SK-N-MC (cell line): Measurements from ENCODE around the gene PIGQ.

Experiments used
- DNase-seq: peaks from one replicate; pipeline ENCODE4 v3.0.0-alpha.2; 2011; ENCODE audit warnings: low read depth, low spot score
- H3K27ac ChIP-seq: fragments of 200-600 bp; sonication (generic); 2 replicates; pipeline ENCODE4 v1.5.1; 2016; ENCODE audit warnings: mixed run types
- H3K36me3 ChIP-seq: fragments of 200-600 bp; sonication (generic); 2 replicates; pipeline ENCODE4 v1.6.1; 2017; ENCODE audit warnings: antibody characterized with exemption, low read length, mixed read lengths; ENCODE audit not compliant: insufficient read depth
- H3K4me3 ChIP-seq: fragments of 200-600 bp; sonication (generic); 2 replicates; pipeline ENCODE4 v1.5.1; 2016
- H3K9ac ChIP-seq: fragments of 200-600 bp; sonication (generic); 2 replicates; pipeline ENCODE4 v1.8.0; 2017; ENCODE audit warnings: mixed run types, mixed read lengths; ENCODE audit not compliant: insufficient read length
- H3K9me3 ChIP-seq: fragments of 200-600 bp; sonication (generic); 2 replicates; pipeline ENCODE4 v1.6.1; 2017; ENCODE audit warnings: low read depth, mild to moderate bottlenecking, antibody characterized with exemption, low read length, moderate library complexity, mixed read lengths
- EZH2 ChIP-seq: fragments of 200-600 bp; sonication (generic); IDR thresholded peaks from one replicate; pipeline ENCODE4 v1.6.1; 2017; ENCODE audit warnings: antibody characterized with exemption
- FOXP2 ChIP-seq: optimal IDR thresholded peaks from 2 replicates; pipeline ENCODE3; 2011; ENCODE audit warnings: mild to moderate bottlenecking, moderate library complexity; ENCODE audit not compliant: insufficient read depth; ENCODE audit errors: extremely low read length, control extremely low read depth
- POLR2AphosphoS5 ChIP-seq: IDR thresholded peaks from 2 replicates; pipeline ENCODE4 v1.6.1; 2012; ENCODE audit warnings: mild to moderate bottlenecking, low read depth, low read length, borderline replicate concordance

PIGQ gene

DNA sequence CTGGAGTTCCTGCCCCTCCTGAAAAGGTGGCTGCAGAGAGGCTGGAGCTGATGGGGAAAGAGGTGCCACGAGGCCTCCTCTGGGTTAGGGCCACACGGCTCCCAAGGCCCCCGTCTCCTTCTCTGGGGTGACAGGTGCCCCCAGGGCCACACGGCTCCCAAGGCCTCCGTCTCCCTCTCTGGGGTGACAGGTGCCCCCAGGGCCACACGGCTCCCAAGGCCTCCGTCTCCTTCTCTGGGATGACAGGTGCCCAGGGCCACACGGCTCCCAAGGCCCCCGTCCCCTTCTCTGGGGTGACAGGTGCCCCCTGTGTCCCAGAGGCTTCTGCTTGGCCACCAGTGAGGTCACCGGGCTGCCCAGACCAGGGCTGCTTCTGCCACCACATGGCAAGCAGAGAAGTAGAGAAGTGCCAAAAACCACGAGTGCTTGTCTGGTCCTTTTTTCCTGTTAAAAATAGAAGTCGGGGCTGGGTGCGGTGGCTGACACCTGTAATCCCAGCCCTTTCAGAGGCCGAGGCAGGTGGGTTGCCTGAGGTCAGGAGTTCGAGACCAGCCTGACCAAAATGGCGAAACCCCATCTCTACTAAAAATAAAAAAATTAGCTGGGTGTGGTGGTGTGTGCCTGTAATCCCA lies 38.2 kb upstream of the PIGQ start:
- no peaks in the 10 kb centered on the region; the same call in 1 of the 2 replicates for H3K36me3 ChIP-seq
- no peak for TF ChIP-seq POLR2AphosphoS5
- TF ChIP-seq FOXP2: no peak
- no peak for TF ChIP-seq EZH2
- H3K27ac ChIP-seq: no peak overlapping the region
- no peak for DNase-seq
- no peaks in the 10 kb centered on the region for H3K9me3 ChIP-seq
- no peak overlapping the region for H3K9ac ChIP-seq
- no peak overlapping the region for H3K4me3 ChIP-seq

DNA sequence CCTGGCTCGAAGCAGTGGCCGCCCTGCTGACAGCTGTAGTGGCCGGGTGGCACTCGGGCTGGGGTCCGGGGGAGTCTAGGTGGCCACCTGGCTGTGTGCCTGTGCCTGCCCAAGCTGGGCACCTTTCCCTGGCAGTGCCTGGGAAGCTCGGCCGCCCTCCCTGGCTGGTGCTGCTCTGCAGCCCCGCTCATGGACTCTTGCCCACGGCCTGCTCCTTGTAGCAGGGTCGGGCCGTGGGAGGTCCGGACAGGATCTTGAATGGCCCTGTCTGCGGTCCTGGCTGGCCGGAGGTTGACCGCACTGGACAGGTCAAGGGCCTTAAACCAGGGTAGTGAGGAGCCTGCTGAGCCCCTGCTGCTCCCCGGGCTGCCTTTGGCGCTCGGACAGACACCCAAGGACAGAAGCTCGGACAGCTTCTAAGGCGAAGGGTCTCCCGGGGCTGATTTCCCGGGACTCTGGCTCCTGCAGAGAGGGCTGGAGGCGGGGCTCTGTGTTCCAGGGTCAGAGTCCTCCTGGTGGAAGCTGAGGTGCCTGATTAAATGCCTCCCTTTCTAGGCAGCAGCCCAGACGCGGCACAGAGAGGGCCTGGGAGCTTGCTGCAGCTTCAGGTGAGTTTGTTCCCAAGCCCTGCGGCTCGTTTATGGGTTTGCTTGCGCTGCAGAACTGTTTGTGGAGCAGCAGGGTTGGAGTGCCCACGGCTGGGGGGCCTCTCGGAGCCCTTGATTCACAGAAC lies 36.2 kb upstream of the PIGQ start:
- Histone ChIP-seq H3K9me3 (no peaks in the 10 kb centered on the region), H3K36me3 (no peaks in the 10 kb centered on the region; the same call in 1 of the 2 replicates), H3K27ac (no peak overlapping the region), H3K9ac (no peak overlapping the region), H3K4me3 (no peak overlapping the region)
- TF ChIP-seq FOXP2: no peak
- no peak for TF ChIP-seq POLR2AphosphoS5
- no peak for TF ChIP-seq EZH2
- no peak for DNase-seq

DNA sequence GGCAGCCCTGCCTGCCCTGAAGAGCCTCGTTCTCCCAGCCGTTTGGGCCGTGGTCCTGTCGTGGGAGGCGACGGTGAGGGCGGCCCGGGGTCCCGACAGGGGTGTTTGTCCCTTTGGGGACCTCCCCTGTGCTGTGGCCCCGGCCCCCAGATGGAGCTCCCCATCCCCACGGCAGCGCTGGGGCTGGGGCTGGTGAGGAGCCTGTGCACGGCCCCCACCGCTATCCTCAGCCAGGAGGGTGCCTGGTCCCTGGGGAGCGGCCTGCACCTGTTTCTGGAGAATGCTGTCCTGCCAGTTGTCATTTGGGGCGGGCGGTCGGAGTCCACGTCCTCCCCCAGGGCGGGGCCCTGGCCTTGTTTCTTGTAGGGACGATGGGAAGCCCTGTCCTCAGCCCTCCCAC lies 35.6 kb upstream of the PIGQ start:
- no peak overlapping the region for H3K9ac ChIP-seq
- no peaks in the 10 kb centered on the region for H3K9me3 ChIP-seq
- DNase-seq: no peak
- H3K4me3 ChIP-seq: no peak overlapping the region
- TF ChIP-seq EZH2 (no peak), POLR2AphosphoS5 (no peak), FOXP2 (no peak)
- H3K27ac ChIP-seq: no peak overlapping the region
- H3K36me3 ChIP-seq: no peaks in the 10 kb centered on the region; the same call in 1 of the 2 replicates

DNA sequence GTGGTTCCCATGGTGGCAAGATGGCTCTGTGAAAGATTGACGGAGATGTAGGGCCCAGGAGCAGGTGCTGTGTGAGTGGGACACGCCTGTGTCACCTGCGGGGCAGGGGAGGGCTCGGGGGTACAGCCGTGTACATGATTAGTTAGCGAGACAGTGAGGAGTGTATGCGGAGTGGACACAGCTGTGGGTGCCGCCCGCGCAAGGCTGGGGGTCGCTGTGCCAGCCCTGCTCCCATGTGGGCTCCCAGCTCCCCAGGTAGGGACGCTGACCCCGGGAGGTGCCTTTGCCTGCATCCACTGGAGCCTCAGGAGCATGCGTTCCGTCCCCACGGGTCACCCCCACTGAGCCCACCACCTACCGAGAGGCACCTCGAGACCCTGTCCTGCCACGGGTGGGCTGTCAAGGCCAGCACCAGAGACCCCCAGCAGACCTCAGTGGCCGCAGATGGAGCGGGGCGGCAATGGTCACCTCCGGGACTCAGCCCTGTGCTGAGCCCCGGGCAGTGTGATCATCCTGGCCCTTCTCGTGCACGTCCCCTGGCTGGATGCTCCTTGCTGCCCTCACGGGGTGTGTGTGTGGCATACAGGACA lies 34.8 kb upstream of the PIGQ start:
- Histone ChIP-seq H3K36me3 (no peaks in the 10 kb centered on the region; the same call in 1 of the 2 replicates), H3K9ac (no peak overlapping the region), H3K4me3 (no peak overlapping the region), H3K9me3 (no peaks in the 10 kb centered on the region), H3K27ac (no peak overlapping the region)
- no peak for TF ChIP-seq FOXP2
- no peak for DNase-seq

DNA sequence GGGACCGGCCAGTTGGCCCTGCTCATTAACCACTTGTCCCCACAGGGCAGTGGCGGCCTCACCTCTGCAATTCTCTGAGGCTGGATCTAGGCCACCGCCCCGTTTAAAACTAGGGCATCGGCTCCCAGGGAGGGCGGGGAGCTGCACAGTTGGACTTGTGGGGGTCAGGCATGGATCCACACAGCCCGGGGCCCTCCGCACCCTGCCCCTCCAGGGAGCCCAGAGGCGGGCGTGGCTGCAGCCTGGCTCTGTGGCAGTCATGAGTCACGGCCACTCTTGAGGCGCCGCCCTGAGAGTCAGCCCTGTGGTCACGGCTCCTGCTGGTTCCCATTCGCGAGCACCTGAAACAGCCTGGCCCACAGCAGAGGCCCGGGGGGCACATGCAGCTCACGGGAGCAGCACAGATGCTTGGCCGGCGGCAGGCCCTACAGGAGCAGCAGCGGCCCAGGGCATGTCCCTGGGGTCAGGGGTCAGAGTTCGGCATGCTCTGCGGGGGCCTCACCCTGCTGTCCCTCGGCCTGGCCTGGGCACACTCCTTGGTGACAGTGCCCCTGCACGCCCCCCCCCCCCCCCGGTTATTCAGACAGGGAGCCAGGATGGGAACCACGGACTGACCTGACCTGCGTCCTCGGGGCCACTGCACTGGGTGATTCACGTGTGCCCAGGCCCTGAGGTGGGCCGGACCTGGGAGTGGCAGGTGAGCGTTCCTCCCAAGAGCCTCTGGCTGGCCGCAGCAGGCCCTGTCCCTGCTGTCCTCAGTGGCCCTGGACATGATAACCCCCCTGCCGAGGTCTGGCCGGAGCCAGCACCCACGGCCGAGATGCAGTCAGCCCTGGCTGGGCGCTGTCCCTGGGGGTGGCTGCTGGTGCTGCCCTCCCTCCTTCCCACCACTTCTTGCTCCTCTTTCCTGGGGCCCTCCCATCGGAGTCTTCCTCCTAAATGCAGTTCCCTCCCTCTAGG lies 34.0 kb upstream of the PIGQ start:
- H3K9me3 ChIP-seq: no peaks in the 10 kb centered on the region
- no peaks in the 10 kb centered on the region; the same call in 1 of the 2 replicates for H3K36me3 ChIP-seq
- DNase-seq: no peak
- H3K9ac ChIP-seq: no peak overlapping the region
- H3K4me3 ChIP-seq: no peak overlapping the region
- TF ChIP-seq FOXP2: no peak
- TF ChIP-seq POLR2AphosphoS5: no peak
- TF ChIP-seq EZH2: no peak
- H3K27ac ChIP-seq: no peak overlapping the region

DNA sequence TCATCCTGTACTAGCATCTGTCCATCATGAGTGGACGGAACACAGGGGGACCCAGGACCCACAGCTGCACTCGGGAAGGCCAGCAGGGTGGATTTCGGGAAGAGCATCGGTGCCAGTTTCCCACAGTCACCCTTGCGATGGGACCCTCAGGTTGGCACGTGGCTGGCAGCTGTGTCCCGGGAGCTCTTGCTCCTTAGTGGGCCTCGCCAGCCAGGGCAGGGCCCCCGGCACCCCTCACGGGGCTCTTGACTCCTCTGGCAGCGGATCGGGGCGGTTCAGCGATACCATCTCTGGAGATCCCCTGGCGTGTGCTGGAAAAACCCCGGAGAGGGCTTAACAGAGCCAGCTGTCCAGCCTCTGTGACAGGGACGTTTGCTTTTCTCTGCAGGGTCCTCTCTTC lies 33.0 kb upstream of the PIGQ start:
- Histone ChIP-seq H3K4me3 (no peak overlapping the region), H3K9me3 (no peaks in the 10 kb centered on the region), H3K36me3 (no peaks in the 10 kb centered on the region; the same call in 1 of the 2 replicates), H3K9ac (no peak overlapping the region), H3K27ac (no peak overlapping the region)
- no peak for DNase-seq
- TF ChIP-seq FOXP2: no peak
- no peak for TF ChIP-seq POLR2AphosphoS5
- no peak for TF ChIP-seq EZH2

DNA sequence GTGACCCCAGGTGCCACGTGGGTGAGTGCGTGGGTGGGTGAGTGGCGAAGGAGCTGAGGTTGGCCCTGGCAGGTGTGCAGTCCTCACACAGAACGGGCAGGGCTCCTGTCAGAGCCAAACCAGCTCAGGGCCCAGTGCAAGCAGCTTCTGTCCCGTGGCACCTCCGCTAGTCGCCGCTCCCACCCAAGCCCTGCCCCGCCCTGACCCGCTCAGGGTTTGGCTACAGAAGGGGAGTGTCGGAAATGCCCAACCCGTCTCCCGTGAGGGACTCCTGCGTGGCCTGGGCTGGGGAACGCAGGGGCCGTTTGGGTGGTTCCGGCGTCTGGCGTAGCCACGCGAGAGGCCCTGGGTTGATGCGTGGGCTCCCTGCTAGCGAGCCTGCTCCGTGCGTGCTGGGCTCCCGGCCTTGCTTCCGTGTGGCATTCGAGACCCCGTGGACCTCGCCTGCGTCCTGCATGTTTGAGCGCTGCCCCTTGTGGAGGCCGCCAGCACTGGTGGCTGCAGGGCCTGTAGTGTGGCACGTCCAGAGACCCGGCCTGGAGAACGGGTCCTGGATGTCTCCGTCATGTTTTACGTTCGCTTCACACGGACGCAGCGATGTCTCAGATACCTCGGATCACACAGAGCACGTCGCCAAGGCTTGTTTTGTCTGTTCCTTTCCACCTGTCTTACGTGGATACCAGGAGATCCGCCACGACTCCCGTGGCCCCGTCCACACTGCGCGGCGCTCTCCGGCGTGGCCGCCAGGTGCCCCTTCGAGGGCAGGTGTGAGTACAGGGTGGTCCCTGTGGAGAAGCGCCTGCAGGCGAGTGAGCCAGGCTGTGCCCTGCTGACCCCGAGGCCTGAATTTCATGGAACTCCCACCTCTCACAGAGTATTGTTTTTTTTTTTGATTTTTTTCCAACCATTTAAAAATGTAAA lies 32.1 kb upstream of the PIGQ start:
- no peak for DNase-seq
- Histone ChIP-seq H3K4me3 (no peak overlapping the region), H3K9ac (no peak overlapping the region), H3K9me3 (no peaks in the 10 kb centered on the region), H3K27ac (no peak overlapping the region), H3K36me3 (no peaks in the 10 kb centered on the region; the same call in 1 of the 2 replicates)
- TF ChIP-seq FOXP2 (no peak), EZH2 (no peak), POLR2AphosphoS5 (no peak)
